SK-N-MC (cell line): ENCODE measurements around the gene FAAP20.

ENCODE experiments used
- EZH2 ChIP-seq: fragments of 200-600 bp; sonication (generic); IDR thresholded peaks from one replicate; pipeline ENCODE4 v1.6.1; 2017; ENCODE audit warnings: antibody characterized with exemption
- FOXP2 ChIP-seq: optimal IDR thresholded peaks from 2 replicates; pipeline ENCODE3; 2011; ENCODE audit warnings: mild to moderate bottlenecking, moderate library complexity; ENCODE audit not compliant: insufficient read depth; ENCODE audit errors: extremely low read length, control extremely low read depth
- POLR2AphosphoS5 ChIP-seq: IDR thresholded peaks from 2 replicates; pipeline ENCODE4 v1.6.1; 2012; ENCODE audit warnings: mild to moderate bottlenecking, low read depth, low read length, borderline replicate concordance

- TF ChIP-seq POLR2AphosphoS5: no peak
- TF ChIP-seq EZH2: no peak
- no peak for TF ChIP-seq FOXP2
Measured at GRCh38 chr1:2233468-2233867, 38.9 kb upstream of the FAAP20 start.
